NCI-H1417 (cell line): Measurements from ENCODE around the gene HPGD.

ENCODE experiments used
- DNase-seq, 3 experiments: peaks; one replicate each; lab custom pipeline; 2025; lab: John Stamatoyannopoulos, UW

The HPGD gene

DNA sequence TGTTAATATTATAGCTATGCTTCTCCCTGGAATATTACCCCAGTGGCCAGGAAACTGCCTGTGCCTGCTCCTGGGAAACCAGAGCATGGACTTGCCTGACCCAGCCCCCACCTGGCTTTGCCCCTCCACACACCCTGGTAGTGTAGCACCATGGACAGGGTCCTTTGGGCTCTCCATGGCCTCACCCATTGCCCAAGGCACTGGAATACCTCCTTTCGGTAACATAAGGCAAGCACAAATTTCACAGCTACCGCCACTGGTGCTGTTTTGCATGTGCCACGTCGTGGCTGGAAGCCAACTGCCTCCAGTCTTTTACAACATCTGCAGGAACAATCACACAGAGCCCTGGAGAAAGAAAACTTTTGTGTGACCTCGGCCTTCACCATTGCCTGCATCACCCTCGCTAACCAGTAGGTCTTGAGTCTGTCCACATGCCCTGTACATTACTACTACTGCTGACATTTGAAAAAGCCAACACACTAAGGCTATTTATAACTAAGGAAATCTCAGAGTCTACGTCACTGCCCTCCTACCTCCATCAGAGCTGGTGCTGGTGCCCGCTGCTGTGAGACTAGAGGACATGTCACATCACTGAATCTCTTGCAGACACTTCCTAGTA lies 47.7 kb downstream of the HPGD start:
- DNase-seq, result no peak

DNA sequence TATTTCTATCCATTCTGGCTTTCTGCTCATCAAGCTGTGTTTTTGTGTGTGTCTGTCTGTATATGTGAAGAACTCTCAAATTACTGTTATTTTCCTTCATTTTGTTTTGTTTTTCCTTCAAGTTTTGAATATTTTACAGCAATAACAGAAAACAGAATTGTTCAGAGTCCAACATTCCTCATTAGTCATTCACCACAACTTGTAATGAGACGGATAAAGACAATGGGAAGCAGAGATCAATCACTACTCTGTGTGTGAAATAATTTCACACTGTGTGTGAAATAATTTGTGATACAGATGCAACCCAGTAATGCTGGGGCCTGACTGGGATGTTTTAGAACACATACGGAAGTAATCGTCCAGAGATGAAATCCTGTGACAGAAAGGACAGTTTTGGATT lies 55.2 kb downstream of the HPGD start:
- no peak for DNase-seq

DNA sequence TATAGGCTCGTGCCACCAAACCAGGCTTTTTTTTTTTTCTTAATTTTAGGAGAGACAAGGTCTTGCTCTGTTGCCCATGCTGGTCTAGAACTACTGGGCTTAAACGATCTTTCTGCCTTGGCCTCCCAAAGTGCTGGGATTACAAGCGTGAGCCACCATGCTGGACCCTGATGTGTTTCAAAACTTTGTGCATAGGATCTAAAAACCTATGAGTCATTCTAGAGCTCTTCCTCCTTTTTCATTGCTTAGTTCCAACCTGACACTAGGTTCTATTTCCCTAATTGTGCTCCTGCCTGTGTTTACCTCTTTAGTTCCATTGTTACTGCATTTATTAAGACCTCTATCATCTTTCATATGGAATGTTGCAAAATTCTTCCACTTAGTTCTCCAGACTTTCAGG lies 57.3 kb downstream of the HPGD start:
- no peak for DNase-seq

DNA sequence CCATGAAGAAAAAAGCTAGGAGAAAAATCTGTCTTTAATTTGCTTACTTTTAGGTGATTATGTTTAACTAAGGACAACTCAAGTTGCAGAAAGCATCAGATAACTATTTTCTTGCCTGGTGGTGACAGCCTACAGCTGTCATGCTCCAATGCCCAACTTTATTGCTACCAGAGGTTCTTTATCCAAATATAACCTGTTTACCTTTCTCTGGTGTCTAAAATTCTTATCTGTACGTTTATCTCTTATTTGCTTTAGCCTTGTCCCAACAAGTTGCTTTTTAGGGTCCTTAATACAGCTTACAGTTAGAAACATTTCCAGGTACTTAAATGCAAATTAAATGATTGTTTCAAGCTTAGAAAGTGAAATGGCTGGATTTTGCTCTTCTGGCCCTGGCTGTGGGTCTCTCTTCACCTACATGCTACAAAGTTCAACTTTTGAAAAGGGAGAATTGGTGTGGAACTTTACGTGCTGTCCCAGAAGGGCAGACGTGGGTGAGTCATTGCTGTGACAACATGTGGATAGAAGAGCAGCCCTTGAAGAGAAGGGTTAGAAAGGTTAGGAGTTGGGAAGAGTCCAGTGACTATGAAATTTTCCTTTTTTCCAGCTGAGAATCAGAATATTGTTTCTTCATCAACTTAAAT lies 60.7 kb downstream of the HPGD start:
- no peak for DNase-seq

DNA sequence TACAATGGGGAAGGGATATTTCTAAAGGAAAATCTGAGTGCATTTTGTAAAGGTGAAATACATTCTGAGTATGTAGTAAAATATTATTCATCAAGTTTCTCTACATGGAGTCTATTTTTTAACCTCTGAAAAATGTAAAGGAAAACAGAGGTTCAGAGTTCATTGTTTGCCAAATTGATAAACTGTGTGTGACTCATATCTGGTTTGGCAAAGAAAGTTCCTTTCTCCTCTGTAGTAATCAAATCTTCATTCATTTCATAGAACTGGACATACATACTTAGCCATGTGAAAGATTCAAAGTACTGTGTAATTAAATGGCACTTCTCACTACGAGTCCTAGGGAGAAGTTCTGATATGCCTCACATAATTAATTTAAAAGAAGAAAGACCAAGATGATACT lies 61.6 kb downstream of the HPGD start:
- DNase-seq, result no peak

DNA sequence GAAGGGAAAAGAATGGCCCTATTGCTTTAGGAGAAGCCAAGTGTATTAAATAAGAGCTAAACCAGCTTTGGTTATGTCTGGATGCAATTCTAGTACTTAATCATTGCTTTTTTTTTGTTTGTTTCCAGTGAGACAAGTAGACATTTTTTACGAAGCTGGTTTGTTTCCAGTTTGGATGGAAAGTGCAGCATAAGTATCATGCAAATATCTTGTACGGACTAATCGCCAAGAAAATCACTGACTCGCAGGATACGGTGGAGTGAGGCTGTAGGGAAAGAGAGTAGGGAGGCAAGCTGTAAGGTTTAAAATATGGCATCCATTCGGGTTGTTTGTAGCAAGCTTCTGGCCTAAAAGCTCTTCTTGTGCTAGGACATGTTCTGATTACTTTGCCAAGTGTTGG lies 64.8 kb downstream of the HPGD start:
- no peak for DNase-seq

DNA sequence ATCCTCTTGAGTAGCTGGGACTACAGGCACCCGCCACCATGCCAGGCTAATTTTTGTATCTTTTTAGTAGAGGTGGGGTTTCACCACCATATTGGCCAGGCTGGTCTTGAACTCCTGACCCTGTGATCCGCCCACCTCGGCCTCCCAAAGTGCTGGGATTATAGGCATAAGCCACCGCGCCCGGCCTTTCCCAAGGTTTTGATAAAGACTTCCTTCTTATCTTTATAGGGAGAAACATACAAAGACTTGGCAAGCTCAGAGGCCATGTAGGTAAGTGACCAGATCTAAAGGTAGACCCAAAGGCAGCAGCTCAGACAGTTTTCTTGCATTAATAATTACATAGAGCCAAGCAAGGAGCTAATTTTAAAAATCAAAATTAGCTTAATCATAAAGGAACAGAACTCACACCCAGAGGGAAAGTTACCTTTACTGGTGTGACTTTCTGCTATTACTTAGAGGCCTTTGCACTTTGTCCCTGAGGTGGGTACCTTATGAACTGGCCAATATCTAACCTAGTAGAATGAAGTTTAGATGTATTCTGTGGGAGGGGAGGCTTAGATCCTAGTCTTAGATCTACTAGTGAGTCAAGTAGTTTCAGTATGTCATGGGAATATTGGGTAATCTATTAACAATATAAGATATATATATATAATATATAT lies 67.3 kb downstream of the HPGD start:
- no peak for DNase-seq

DNA sequence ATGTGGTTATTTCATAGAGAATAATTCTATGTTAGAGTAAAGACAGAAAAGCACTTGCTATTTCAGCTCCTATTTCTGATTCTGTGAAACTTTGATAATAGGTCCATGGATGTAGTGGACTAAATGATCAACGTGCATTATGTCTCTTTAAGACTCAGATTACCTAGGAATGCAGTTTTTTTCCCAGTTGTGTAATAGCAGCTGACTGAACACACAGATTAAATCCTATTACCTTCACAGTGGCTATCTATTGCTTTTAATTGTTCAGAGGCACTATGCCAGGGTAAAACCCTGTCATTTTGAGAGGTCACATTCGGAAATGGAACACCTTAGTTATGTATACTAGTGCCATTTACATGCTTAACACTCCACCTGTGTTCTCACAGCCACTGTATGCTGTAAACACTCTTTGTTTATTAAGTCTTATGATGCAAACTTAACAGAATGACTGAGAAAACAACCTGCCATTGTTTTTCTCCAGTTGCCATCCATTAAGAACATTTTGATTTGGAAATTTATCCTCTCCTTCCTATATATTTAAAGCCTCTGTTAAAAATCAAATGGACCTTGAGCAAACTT lies 70.5 kb downstream of the HPGD start:
- DNase-seq, result peak in 1 of 3 experiments; percentile 16

DNA sequence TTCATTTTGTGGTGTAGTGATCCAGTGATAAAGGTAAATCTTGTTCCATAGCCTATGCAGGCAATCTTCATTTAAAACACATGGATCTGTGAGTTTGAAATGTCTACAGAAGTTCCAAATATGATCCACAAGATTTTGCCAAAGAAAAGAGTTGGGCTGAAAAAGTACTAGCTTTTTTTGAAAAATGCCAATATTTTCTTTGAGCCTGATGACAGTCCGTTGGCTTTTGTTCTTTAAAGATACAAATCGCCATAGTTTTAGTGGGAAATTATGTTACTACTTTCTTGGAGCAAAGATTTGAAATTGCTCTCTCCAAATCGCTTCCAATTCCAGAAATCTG lies 71.5 kb downstream of the HPGD start:
- DNase-seq, result no peak

DNA sequence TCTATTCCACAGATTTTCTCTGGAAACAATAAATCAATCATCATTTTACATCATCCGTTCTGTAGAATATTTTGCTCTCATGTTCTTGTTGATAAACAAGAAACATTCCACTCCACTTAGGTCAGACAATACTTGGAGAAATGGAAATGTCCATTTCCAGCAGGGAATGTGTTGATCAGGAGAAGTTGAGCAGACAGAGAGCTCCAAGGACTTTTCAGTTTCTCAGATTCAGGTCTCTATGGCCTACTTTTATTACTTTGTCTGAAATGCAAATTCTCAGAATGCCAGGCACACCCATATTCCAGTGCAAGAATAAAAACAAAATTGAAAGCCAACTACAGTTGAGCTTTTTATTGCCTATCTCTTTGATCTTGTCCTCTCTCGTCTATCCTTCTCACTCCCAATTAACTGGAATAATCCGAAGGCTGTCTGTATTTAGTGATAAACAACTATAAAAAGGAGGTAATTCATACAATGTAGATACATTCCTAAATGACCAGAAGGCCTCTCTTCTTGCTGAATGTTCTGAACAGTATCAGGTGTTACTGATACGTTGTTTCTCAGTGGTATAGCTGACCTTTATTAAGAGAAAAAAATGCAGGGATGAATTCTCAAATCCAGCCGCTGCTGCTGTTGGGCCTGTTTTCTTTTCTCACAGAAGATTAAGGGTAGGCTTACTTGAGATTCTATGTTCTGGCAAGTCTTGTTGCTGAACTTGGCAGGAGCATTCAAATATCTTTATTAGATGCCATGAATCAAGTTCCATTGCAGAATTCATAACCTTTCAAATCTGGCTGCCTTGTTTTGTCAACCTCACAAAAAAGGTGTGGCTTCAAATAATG lies 72.1 kb downstream of the HPGD start:
- no peak for DNase-seq

DNA sequence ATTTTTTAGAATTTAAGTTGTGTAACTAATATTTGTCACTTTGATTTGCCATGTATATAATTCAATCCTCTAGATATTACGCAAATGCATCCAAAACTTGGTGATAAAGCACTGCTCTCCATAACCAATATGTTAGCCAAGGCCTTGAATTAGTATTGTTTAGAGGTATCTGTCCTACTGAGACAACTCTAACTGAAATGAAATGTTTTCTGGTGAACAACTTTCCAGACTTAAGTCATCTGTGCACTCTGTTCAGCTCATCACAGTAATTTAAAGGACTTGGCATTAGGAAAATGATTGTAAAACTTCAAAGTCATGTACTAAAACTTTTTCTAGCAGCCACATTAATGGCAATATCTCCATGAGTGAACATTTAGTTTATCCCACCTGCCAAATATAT lies 73.1 kb downstream of the HPGD start:
- no peak for DNase-seq

DNA sequence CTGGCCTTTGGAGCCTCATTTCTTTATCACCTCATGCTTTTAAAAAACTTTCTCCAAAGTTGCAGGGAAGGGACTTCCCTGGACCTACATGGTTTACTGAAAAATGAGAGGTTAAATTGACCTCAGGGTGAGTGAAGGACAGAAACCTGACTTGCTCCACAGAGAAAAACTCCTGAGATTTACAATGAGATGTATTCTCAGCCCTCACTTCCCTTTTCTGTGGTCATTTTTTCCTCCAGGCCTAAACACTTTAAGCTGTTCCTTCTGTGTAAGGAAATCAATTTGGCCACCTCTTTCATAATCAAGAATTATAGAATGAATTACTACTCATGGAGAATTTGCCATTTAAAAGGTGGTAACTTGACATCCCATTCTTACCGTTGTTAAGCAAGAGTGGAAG lies 77.9 kb downstream of the HPGD start:
- DNase-seq, result no peak
